ENCODE data around the gene PRDM16. TPM values are rescaled to one million over a fixed set of nuclear protein-coding genes. Genes with fewer than 3 reads are reported as not detected.
A peak's percentile ranks its signal among the peaks of the same experiment; 100 is the strongest.

Gene PRDM16
- total RNA-seq, 1 experiment from 2014 or later = 0.17 TPM

DNA sequence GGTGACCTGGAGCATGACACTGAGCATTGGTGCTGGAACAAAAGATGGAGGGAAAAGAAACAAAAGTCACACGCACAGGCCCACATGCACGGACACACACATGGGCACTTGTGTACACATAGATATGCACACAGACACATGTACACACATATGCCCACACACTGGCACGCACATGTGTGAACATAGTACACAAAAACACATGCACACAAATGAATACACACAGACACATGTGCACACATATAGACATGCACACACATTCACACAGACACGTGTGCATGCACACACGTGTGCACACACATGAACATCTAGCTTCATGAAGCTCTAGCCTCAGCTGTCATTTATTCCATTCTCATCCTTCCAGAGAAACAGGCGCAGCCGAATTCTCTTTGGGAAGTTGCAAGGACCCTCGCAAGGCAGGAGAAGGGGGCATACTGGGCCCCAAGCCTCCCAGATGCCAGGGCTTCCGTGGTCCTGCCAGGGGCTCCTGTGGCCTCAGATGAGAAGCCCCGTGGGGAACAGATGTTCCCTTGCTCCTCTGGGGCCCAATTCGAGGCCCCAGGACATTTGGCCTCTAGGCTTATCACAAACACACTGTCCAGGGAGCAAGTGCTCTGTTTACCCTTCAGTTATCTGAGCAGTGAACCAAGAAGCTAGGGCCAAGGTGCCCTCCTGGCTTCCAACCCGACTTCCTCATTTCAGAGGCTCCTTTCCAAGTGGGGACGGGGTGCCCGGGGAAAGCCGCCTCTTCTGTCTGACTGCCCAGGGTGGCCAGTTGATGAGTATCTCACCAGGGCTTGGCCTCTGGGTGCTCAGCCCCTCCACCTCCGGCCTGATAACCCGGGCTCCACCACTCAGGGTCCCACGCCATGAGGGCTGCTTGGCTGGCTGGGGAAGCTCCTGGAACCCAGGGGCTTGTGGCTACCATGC, 269.1 kb downstream of the PRDM16 start:
- Histone ChIP-seq H3K18ac (ENCODE audit: insufficient read length, low read depth, low read length) (no peak overlapping the region), H4K20me1 (ENCODE audit: control insufficient read depth, insufficient read depth, insufficient read length) (no peaks in the 10 kb centered on the region), H2AFZ (ENCODE audit: low read length) (no peak overlapping the region), H3K4me2 (ENCODE audit: insufficient read depth, insufficient read length, low read length) (no peak overlapping the region), H4K91ac (ENCODE audit: insufficient read length, low read depth, low read length) (no peak overlapping the region), H3K23me2 (ENCODE audit: insufficient read length, low read depth, low read length, poor library complexity, severe bottlenecking) (no peaks in the 10 kb centered on the region), H2BK12ac (ENCODE audit: insufficient read length, low read depth, low read length) (no peak overlapping the region), H3K9me3 (ENCODE audit: control insufficient read depth, low read depth, low read length) (peaks cover 13% of the 10 kb centered on the region), H3K4ac (ENCODE audit: low read depth, low read length) (no peak overlapping the region), H4K5ac (ENCODE audit: insufficient read length, low read depth, low read length) (no peak overlapping the region), H3K79me2 (ENCODE audit: insufficient read depth, low read length) (no peaks in the 10 kb centered on the region), H3K56ac (ENCODE audit: insufficient read length, low read depth, low read length) (no peak overlapping the region), H2AK5ac (ENCODE audit: insufficient read length, low read length) (no peak overlapping the region), H3K27ac (ENCODE audit: insufficient read length, low read depth, low read length) (no peak overlapping the region), H3K79me1 (ENCODE audit: insufficient read depth, low read depth, low read length, poor library complexity, severe bottlenecking) (no peaks in the 10 kb centered on the region), H3K9ac (ENCODE audit: extremely low read depth, insufficient read length, low read length) (no peak overlapping the region), H2BK20ac (ENCODE audit: low read depth, low read length, poor library complexity, severe bottlenecking) (no peak overlapping the region), H3T11ph (ENCODE audit: low read length) (no peak overlapping the region), H2BK15ac (ENCODE audit: low read depth, low read length) (no peak overlapping the region), H3K4me1 (ENCODE audit: insufficient read depth, low read length) (no peaks in the 10 kb centered on the region), H2BK5ac (ENCODE audit: insufficient read length, low read length) (no peak overlapping the region), H2BK120ac (ENCODE audit: low read depth, low read length, poor library complexity, severe bottlenecking) (no peak overlapping the region), H4K8ac (replicated peaks; ENCODE audit: insufficient read length, low read depth, low read length) (no peak overlapping the region), H3K27me3 (ENCODE audit: insufficient read depth, low read length) (no peaks in the 10 kb centered on the region), H3K23ac (ENCODE audit: insufficient read length, low read depth, low read length) (no peak overlapping the region), H3K14ac (ENCODE audit: insufficient read depth, low read length) (no peak overlapping the region)
- TF ChIP-seq, protein P1, sequence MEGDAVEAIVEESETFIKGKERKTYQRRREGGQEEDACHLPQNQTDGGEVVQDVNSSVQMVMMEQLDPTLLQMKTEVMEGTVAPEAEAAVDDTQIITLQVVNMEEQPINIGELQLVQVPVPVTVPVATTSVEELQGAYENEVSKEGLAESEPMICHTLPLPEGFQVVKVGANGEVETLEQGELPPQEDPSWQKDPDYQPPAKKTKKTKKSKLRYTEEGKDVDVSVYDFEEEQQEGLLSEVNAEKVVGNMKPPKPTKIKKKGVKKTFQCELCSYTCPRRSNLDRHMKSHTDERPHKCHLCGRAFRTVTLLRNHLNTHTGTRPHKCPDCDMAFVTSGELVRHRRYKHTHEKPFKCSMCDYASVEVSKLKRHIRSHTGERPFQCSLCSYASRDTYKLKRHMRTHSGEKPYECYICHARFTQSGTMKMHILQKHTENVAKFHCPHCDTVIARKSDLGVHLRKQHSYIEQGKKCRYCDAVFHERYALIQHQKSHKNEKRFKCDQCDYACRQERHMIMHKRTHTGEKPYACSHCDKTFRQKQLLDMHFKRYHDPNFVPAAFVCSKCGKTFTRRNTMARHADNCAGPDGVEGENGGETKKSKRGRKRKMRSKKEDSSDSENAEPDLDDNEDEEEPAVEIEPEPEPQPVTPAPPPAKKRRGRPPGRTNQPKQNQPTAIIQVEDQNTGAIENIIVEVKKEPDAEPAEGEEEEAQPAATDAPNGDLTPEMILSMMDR (conservative IDR thresholded peaks at IDR 0.05) = no peak
- DNase-seq = no peak
- no CpG with 5 or more reads among the region's 18 CpGs for WGBS (ENCODE audit: extremely low coverage, insufficient read length, low lambda C conversion rate)
- Mint-ChIP-seq H3K27me3 (ENCODE audit: low read depth) (peaks cover 8% of the 10 kb centered on the region), H3K4me1 (peaks cover 0 to 4% of the 10 kb centered on the region in 2 experiments; a peak in 1 of 4 replicates), H3K27ac (peak overlapping the region in 1 of 3 experiments; percentile 18; a peak in 1 of 7 replicates), H3K4me3 (no peak overlapping the region), H3K36me3 (ENCODE audit: insufficient read depth in 1 of 3, low read depth in 3 of 3) (peaks cover 0 to 4% (median 3%) of the 10 kb centered on the region in 3 experiments; a peak in 4 of 7 replicates), H3K9me3 (peaks cover 13 to 17% of the 10 kb centered on the region in 2 experiments)

Measured in H9 (cell line).